ENCODE data around the gene CLDN19.
A peak's percentile ranks its signal among the peaks of the same experiment; 100 is the strongest.
"Not testable (repeated sequence)": the region's sequence is repeated elsewhere in the genome, so short reads cannot be mapped to it uniquely, and the experiment has no call there.

The CLDN19 gene

GRCh38 chr1:42758641-42759040, 18.6 kb upstream of the CLDN19 start:
- no peak for DNase-seq

GRCh38 chr1:42757892-42758275, 17.8 kb upstream of the CLDN19 start:
- DNase-seq = no peak

- no peak for DNase-seq
Measured at GRCh38 chr1:42756956-42757891, 17.2 kb upstream of the CLDN19 start.

DNA sequence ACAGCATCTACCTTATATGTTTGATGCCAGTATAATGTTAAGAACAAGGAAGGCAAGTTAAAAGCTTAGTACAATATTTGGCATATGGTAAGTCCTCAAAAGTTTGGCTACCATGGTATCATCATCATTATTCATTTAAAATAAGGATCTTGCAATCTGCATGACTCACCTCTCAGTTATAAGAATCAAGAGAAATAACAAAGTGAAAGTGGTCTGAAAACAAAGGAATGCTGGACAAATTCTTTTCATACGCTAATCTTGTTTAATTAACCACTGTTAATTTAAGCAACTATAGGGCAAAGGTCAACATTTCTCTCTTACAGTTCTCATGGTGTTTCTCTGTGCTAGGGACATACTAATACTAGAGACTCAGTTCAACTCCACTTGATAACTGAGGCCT, 13.0 kb upstream of the CLDN19 start:
- no peak for DNase-seq

- DNase-seq = no peak
Measured at GRCh38 chr1:42752284-42752683, 12.2 kb upstream of the CLDN19 start.

GRCh38 chr1:42751511-42752070, 11.6 kb upstream of the CLDN19 start:
- DNase-seq = not testable (repeated sequence)

- no peak for DNase-seq
Measured at GRCh38 chr1:42750041-42750440, 10.0 kb upstream of the CLDN19 start.

- DNase-seq = no peak
Measured at GRCh38 chr1:42748461-42749410, 8.7 kb upstream of the CLDN19 start.

DNA sequence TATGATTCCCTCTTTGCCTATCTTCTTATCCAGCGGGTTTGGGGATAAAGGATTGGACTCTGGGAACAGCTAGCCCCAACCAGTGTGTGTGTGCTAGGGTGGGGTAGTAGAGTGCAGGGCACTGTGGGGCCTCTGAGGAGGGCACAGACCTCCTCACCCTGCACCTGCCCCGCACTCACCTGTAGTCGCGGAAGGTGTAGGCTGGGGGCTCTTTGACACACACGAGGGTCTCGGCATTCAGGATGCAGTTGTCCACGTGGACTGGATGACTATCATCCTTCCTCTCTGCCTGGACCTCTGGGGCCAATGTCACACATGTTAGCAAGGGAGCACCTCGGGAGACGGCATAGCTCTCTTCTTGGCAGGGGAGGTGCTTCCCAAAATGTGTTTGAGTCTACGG, 8.0 kb upstream of the CLDN19 start:
- no peak for DNase-seq

DNA sequence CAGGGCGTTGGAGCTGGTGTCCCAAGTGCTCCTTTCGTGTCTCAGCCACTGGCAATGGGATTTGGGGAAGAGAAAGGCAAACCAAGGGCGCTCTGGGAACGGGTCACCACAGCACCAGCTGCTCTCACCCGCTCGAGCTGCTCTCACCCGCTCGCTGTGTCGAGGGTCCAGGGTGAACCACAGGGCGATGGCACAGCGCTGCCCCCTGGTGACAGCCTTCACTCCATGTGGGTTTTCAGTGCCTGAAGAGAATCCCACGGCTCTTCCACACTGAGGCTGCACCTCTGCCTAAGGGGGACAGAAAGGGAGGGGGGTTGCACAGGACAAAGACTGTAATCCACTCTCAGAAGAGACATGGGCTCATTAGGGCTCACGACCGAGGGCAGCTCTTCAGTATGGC, 7.1 kb upstream of the CLDN19 start:
- DNase-seq = peak; percentile 56

- DNase-seq = no peak
Measured at GRCh38 chr1:42746436-42747105, 6.5 kb upstream of the CLDN19 start.

GRCh38 chr1:42745851-42746250, 5.8 kb upstream of the CLDN19 start:
- DNase-seq = no peak

GRCh38 chr1:42744148-42744413, 4.0 kb upstream of the CLDN19 start:
- DNase-seq = no peak

- no peak for DNase-seq
Measured at GRCh38 chr1:42743317-42744147, 3.5 kb upstream of the CLDN19 start.

DNA sequence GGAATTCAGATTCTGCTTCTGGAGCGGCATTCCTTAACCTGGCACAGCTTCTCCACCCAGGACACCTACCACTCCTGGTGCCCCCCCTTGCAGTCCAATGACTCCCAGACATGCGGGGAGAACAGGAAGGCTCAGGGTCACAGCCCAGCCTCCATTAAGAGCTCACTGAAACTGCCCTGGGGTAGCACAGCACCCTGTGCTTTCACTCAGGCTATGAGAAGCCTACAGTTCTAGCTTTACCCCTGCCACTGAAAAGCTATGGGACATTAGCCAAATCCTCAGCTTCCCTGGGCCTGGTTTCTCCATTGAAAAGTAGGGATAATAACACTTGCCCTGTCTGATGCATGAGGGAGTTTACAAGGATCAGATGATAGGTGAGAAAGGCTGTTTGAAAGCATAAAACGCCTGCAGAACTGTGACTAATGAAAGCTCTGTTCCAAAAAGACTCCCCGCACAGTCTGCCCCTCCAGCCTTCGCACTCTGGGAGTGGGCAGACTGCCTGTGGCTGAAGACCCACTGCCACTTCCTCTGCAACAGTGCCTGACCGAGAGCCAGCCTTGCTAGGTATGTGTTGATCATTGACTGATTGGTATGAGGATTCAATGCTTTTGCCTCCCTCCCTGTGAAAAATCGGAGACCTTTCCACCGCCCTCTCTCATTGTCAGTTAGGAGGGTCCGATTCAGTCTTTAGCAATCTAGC, 2.7 kb upstream of the CLDN19 start:
- no peak for DNase-seq

DNA sequence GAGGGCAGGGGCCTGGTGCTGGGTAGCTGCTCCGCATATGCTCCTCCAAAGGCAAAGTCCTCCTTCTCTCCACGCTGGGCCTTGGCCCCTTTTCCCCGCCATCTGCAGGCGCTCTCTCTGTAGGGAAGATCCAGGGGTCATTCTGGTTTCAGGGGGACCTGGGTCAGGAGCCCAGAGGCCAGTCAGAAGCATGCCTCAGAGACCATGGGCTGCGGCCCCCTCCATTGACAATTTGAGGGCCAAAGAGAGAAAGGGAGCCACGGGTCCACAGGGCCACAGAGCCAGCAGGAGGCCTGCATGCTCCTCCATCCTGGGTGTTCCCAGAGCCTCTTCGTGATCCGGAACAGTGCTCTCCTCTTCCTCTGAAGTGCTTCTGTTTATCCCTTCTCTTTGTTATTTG, 2.1 kb upstream of the CLDN19 start:
- DNase-seq = no peak

GRCh38 chr1:42741706-42742105, 1.7 kb upstream of the CLDN19 start:
- DNase-seq = no peak

DNA sequence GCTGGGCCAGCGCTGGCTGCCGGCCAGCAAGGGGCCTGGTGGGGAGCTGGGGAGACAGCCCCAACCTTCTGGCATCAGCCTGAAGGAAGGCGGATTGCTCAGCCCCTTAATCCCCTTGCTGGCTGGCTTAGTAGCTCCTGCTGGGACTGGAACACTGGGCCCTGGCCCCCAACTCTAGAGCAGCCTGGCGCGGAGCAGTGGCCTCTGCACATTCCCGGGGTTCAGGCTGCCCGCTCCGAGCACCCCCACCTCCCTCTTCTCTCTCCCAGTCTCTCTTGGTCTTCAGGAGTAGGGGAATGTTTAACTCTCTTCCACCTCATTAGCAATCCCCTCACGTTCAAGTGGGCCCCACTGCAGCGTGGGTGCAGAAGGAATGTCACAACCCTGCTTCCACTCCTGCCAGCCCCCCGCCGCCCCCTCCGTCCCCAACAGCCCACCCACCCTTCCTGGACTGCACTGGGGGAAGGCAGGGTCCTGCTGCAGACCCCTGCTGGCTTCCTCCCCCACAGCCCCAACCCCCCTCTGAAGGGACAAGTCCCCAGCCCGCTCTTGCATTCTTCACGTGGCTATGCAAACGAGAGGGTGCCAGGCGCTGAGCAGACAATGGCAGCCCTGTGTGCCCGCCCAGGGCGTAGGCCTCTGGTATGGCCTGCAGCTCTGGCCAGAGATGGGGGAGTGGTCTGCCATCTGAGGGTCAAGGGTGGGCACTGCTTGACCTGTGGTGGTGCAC, 980 bp upstream of the CLDN19 start:
- DNase-seq = no peak

DNA sequence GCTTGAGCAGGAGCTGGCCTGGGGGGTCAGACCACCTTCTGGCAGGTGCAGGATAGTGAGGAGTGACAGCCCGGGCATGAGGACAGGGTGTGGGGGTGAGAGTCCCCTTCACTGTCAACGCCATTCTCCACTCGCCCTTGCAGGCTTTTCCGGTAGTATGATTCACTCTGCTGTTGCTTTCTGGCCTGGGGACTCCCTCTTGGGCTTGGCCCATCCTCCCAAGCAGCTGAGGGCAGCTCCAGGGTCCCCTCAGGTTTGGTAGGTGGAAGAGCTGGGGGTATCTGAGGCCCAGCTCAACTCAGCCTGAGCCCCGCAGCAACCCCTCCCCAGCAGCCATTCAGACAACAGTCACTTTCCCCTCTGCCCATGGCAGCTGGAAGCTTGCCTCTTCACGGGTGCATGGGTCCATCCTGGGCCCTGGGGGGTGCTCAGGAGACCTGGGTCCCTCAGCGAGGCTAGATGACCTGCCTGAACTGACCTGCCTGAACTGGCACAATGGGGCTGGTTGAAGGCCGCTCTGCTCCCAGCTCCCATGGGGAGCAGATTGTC, 1.3 kb downstream of the CLDN19 start:
- no peak for DNase-seq

- no peak for DNase-seq
Measured at GRCh38 chr1:42737986-42738677, 1.9 kb downstream of the CLDN19 start.

All from activated naive CD4-positive, alpha-beta T cell treated with anti-CD3 and anti-CD28 coated beads, Interleukin-2, amount 50 U/mL, for 16 hours (primary cell).